ENCODE data around the gene C11orf24.

DNA sequence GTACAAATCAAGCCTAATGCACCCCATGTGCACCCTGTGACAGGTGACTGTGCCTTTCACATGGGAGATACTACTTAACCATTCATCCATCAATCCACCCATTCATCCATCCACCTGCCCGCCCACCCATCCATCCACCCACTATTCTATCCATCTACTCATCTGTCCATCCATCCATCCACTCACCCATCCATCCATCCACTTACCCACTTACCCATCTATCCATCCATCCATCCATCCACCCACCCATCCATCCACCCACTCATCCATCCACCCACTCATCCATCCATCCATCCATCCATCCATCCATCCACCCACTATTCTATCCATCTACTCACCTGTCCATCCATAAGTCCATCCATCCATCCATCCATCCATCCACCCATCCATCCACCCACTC is 7.5 kb downstream of the C11orf24 start:
- TF ChIP-seq CTCF (IDR thresholded peaks at IDR 0.05) (no peak), POLR2A (IDR thresholded peaks at IDR 0.05) (no peak)

Data from right lobe of liver (tissue), 4 donors.